ENCODE data around the gene CEP57.

CEP57 gene

DNA sequence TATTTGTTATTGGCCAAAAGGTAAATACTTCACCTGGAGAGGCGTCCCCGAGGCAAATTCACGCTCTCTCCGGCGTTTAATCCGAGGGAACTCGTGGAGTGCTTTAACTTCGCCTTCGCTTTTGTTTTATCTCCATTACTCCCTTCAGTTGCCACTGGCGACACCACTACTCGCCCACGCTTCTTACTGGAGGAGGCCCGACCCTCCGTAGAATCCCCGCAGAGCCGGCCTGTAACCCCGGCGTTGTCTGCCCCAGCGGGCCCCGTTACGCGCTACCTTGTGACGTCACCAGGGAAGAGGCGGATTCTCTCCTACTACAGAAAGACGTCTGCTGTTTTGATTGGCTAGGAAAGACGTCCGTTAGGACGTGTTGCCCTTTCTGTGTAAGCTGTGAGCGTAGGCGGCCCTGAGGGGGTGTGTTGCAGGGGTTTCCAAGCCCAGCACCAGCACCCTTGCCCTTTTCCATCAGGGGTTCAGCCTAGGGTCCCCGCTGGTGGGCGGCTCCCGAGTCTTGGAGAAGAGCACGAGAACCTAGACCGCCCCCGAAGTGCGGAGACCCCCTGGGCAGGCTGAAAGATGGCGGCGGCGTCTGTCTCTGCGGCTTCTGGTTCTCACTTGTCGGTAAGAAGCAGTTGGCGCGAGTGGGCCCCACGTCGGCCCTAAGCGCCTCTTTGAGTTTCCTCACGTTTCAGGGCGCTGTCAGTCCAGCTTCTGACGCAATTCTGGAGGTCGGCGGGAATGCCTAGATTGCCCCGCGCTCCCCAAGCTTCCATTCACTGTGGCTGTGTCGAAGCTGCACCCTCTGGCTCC, at the start of gene CEP57:
Gene CEP57 (plus strand): TSS at position 376 of the 810 bp plus-strand sequence. CDS start 201 bp downstream, at position 577.
- peak within 1 kb of the TSS; percentile 97 for H3K4me3 ChIP-seq (ENCODE audit: control insufficient read depth, low read depth, low read length)
- peak; percentile 99 for DNase-seq (ENCODE audit: low read depth)
- TF ChIP-seq CTCF (conservative IDR thresholded peaks at IDR 0.05; ENCODE audit: control insufficient read depth, insufficient read depth, low read depth, low read length) = no peak

DNA sequence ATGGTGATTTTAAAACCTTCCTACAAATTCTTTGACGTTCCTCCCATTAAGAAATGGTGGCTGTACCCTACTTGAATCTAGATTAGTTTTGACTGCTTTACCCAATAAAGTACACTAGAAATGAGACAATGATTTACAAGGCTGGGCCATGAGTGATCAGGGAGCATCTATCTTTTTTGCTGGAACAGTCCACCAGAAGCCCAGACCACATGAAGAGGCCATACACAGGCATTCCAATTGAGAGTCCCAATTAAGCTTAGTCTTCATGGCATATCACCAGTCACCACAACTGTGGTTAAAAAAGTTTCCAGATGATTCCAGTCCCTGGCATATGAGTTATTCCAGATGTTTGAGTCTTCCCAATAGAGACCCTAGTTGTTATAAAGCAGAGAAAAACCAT, 40.2 kb upstream of the CEP57 start:
- no peak for DNase-seq (ENCODE audit: low read depth)
- TF ChIP-seq CTCF (conservative IDR thresholded peaks at IDR 0.05; ENCODE audit: control insufficient read depth, insufficient read depth, low read depth, low read length) = no peak
- H3K4me3 ChIP-seq (ENCODE audit: control insufficient read depth, low read depth, low read length) = no peak overlapping the region

DNA sequence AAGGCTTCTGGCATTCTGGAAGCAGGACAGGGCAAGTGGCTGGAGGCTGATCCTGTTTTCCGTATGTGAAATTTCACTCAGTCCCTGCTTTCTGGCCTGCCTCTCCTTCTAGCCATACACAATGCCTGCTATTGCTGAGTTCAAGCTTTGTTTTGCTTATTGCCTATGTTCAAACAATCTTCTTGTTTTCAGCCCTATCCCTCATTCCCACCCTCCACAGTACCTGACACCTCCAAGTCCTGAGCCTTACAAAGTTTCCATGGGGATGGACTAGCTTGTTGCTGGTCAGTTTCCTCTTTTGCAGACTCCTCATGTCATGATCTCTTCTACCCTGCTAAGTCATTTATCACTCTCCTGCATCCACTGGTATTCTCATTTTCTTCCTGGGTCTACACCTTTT, 38.8 kb upstream of the CEP57 start:
- H3K4me3 ChIP-seq (ENCODE audit: control insufficient read depth, low read depth, low read length) = no peak overlapping the region
- TF ChIP-seq CTCF (conservative IDR thresholded peaks at IDR 0.05; ENCODE audit: control insufficient read depth, insufficient read depth, low read depth, low read length) = no peak
- no peak for DNase-seq (ENCODE audit: low read depth)

DNA sequence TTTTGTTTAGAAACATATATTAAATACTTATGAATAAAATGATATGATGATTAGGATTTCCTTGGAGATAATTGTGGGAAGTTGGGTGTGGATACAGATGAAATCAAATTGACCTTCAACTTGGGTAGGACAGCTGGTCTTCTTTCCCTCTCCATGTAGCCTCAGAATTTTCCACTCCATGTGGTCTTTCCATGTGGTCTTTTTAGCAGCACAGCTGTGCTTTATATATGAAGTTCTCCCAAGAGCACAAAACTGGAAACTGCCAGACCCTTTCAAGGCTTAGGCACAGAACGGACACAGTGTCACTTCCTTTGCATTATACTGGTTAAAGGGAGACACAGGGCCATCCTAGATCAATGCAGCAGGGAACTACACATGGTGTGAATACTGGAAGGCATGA, 29.4 kb upstream of the CEP57 start:
- TF ChIP-seq CTCF (conservative IDR thresholded peaks at IDR 0.05; ENCODE audit: control insufficient read depth, insufficient read depth, low read depth, low read length) = no peak
- no peak overlapping the region for H3K4me3 ChIP-seq (ENCODE audit: control insufficient read depth, low read depth, low read length)
- peak; percentile 35 for DNase-seq (ENCODE audit: low read depth)

DNA sequence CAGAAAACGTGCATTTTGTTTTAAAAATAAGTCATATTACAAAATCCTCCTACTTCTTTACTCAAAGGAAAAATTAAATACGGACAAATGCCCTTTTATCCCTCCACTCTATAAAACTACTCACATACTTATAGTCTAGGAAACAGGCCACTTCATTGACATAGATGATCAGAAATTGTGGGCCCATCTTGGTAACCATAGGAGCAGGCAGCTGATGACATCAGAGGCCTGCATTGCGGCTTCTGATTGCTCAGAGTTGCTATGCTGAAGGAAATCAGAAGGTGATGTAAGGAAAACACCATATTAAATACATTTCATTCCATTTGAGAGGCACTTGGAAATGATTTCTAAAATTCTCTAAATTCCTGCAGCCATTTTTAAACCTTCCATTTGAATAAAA, 27.8 kb upstream of the CEP57 start:
- H3K4me3 ChIP-seq (ENCODE audit: control insufficient read depth, low read depth, low read length) = no peak overlapping the region
- no peak for TF ChIP-seq CTCF (conservative IDR thresholded peaks at IDR 0.05; ENCODE audit: control insufficient read depth, insufficient read depth, low read depth, low read length)
- DNase-seq (ENCODE audit: low read depth) = no peak

- DNase-seq (ENCODE audit: low read depth) = peak; percentile 73
- peak; percentile 56 for TF ChIP-seq CTCF (conservative IDR thresholded peaks at IDR 0.05; ENCODE audit: control insufficient read depth, insufficient read depth, low read depth, low read length)
- H3K4me3 ChIP-seq (ENCODE audit: control insufficient read depth, low read depth, low read length) = no peak overlapping the region
Measured at GRCh38 chr11:95764267-95764898, 25.9 kb upstream of the CEP57 start.

Measured in fibroblast of mammary gland (primary cell).